GM12878 (cell line): Measurements from ENCODE around the gene ITPR2. TPM values are rescaled to one million over a fixed set of nuclear protein-coding genes. Genes with fewer than 3 reads are reported as not detected.

Experiments
- ATAC-seq: fragments of 200-7000 bp; cut with Tn5 transposase; 3 replicates; pipeline ENCODE4 v1.9.1; 2020; ENCODE audit warnings: mild to moderate bottlenecking, moderate library complexity
- BruUV-seq: library from RNA; stranded (reverse); fragments of 400-500 nt; replicated peaks from 2 replicates; lab custom pipeline; 2021; lab: Mats Ljungman, UMichigan
- CTCF ChIA-PET: fragments of 300-600 bp; sonication (Branson Sonifier 250); formaldehyde crosslinking; extraction: SDS; loops from one replicate; lab custom pipeline; 2021; ENCODE audit warnings: inconsistent platforms; lab: Yijun Ruan, JAX
- POLR2A ChIA-PET: fragments of 350-600 bp; formaldehyde crosslinking; extraction: SDS; loops from one replicate; lab custom pipeline; 2021; ENCODE audit warnings: inconsistent platforms; lab: Charles Lee
- RAD21 ChIA-PET: fragments of 300-600 bp; sonication (Branson Sonifier 250); formaldehyde crosslinking; loops from one replicate; lab custom pipeline; 2023; ENCODE audit warnings: antibody characterized with exemption; ENCODE audit not compliant: unreplicated experiment; lab: Charles Lee
- SMC1A ChIA-PET: fragments of 300-600 bp; sonication (Branson Sonifier 250); formaldehyde crosslinking; loops from one replicate; lab custom pipeline; 2023; ENCODE audit not compliant: unreplicated experiment, uncharacterized antibody; lab: Charles Lee
- DNase-seq: peaks from one replicate; pipeline ENCODE4 v3.0.0-alpha.2; 2011; ENCODE audit warnings: low read depth, low spot score
- FAIRE-seq: peaks from 3 replicates; lab custom pipeline; 2011; peaks lifted over from hg19 to GRCh38; lab: Jason Lieb, UNC
- H2AFZ ChIP-seq: 2 replicates; pipeline ENCODE4 v1.6.0; 2011; ENCODE audit warnings: low read depth, low read length, control low read depth; ENCODE audit not compliant: control insufficient read depth
- H3K27ac ChIP-seq: 2 replicates; pipeline ENCODE4 v1.5.1; 2011; ENCODE audit warnings: control low read depth; ENCODE audit not compliant: control insufficient read depth, insufficient read depth
- H3K27me3 ChIP-seq, 2 experiments: replicated peaks in 1 of 2; 2 replicates each; pipeline versions ENCODE4 v1.6.0 to v1.6.1; 2011; ENCODE audit warnings: low read length in 1 of 2; ENCODE audit not compliant: control insufficient read depth in 2 of 2, insufficient read depth in 2 of 2
- H3K36me3 ChIP-seq, 2 experiments: 2 replicates each; pipeline ENCODE4 v1.5.1; 2011; ENCODE audit warnings: low read length in 1 of 2; ENCODE audit not compliant: control insufficient read depth in 2 of 2, insufficient read depth in 2 of 2
- H3K4me1 ChIP-seq: 2 replicates; pipeline ENCODE4 v1.6.1; 2011; ENCODE audit warnings: mild to moderate bottlenecking, low read length, moderate library complexity, mixed read lengths; ENCODE audit not compliant: control insufficient read depth, insufficient read depth
- H3K4me2 ChIP-seq: 2 replicates; pipeline ENCODE4 v1.6.0; 2011; ENCODE audit warnings: control low read depth; ENCODE audit not compliant: control insufficient read depth, insufficient read depth
- H3K4me3 ChIP-seq: fragments of 200-600 bp; sonication (generic); 2 replicates; pipeline ENCODE4 v1.5.1; 2016
- H3K79me2 ChIP-seq: 2 replicates; pipeline ENCODE4 v1.6.0; 2011; ENCODE audit warnings: low read length; ENCODE audit not compliant: control insufficient read depth, insufficient read depth
- H3K9ac ChIP-seq: 2 replicates; pipeline ENCODE4 v1.8.0; 2011; ENCODE audit warnings: low read length, control low read depth, mixed read lengths; ENCODE audit not compliant: control insufficient read depth, insufficient read depth
- H3K9me3 ChIP-seq: replicated peaks from 3 replicates; pipeline ENCODE4 v1.5.1; 2011; ENCODE audit warnings: mild to moderate bottlenecking, low read length; ENCODE audit not compliant: control insufficient read depth, insufficient read depth
- H4K20me1 ChIP-seq: 2 replicates; pipeline ENCODE4 v1.6.0; 2011; ENCODE audit not compliant: control insufficient read depth, insufficient read depth
- BCL11A ChIP-seq: IDR thresholded peaks from 2 replicates; pipeline ENCODE4 v1.6.1; 2011; ENCODE audit warnings: low read depth, low read length
- BMI1 ChIP-seq: fragments of 450-650 bp; IDR thresholded peaks from 2 replicates; pipeline ENCODE4 v1.6.1; 2016; ENCODE audit warnings: mild to moderate bottlenecking, moderate library complexity, borderline replicate concordance
- E2F8 ChIP-seq: fragments of 450-650 bp; IDR thresholded peaks from 2 replicates; pipeline ENCODE4 v1.6.1; 2018; ENCODE audit warnings: mild to moderate bottlenecking, low read depth, moderate library complexity; ENCODE audit not compliant: partially characterized antibody
- EGR1 ChIP-seq, 2 experiments: IDR thresholded peaks; 1 replicate in 1 of 2; 2 replicates in 1 of 2; pipeline ENCODE4 v1.6.1; 2011 to 2012; ENCODE audit warnings: low read depth in 2 of 2, low read length in 2 of 2, borderline replicate concordance in 1 of 2, mild to moderate bottlenecking in 1 of 2, moderate library complexity in 1 of 2
- GABPA ChIP-seq: IDR thresholded peaks from 2 replicates; pipeline ENCODE4 v1.6.1; 2014; ENCODE audit warnings: antibody characterized with exemption, low read depth, mild to moderate bottlenecking, inconsistent platforms
- GATAD2B ChIP-seq: fragments of 450-650 bp; conservative IDR thresholded peaks from 2 replicates; pipeline ENCODE4 v1.6.1; 2017; ENCODE audit warnings: low read depth, mild to moderate bottlenecking, moderate library complexity
- HCFC1 ChIP-seq: fragments of 150-350 bp; IDR thresholded peaks from 2 replicates; pipeline ENCODE4 v1.6.1; 2014; ENCODE audit warnings: low read length
- HDAC2 ChIP-seq: fragments of 200-600 bp; sonication (generic); IDR thresholded peaks from 2 replicates; pipeline ENCODE4 v1.6.1; 2017
- MTA2 ChIP-seq: fragments of 450-650 bp; IDR thresholded peaks from 2 replicates; pipeline ENCODE4 v1.6.1; 2016; ENCODE audit warnings: low read depth, mild to moderate bottlenecking, moderate library complexity
- NFYA ChIP-seq: IDR thresholded peaks from 2 replicates; pipeline ENCODE4 v1.6.1; 2011; ENCODE audit warnings: low read depth, mild to moderate bottlenecking, low read length, improper control_type of control experiment, borderline replicate concordance
- NKRF ChIP-seq: fragments of 450-650 bp; conservative IDR thresholded peaks from 2 replicates; pipeline ENCODE4 v1.6.1; 2017; ENCODE audit warnings: mild to moderate bottlenecking, moderate library complexity
- STAT1 ChIP-seq: fragments of 450-650 bp; conservative IDR thresholded peaks from 2 replicates; pipeline ENCODE4 v1.6.1; 2014; ENCODE audit warnings: antibody characterized with exemption, mild to moderate bottlenecking
- STAT3 ChIP-seq: IDR thresholded peaks from 2 replicates; pipeline ENCODE4 v1.6.1; 2011; ENCODE audit warnings: low read depth, low read length, improper control_type of control experiment
- TAF1 ChIP-seq: IDR thresholded peaks from 2 replicates; pipeline ENCODE4 v1.6.1; 2011; ENCODE audit warnings: mild to moderate bottlenecking, low read depth, low read length, borderline replicate concordance
- ZNF217 ChIP-seq: fragments of 450-650 bp; IDR thresholded peaks from 2 replicates; pipeline ENCODE4 v1.6.1; 2017; ENCODE audit warnings: antibody characterized with exemption, mild to moderate bottlenecking
- ZNF592 ChIP-seq: fragments of 450-650 bp; IDR thresholded peaks from 2 replicates; pipeline ENCODE4 v1.6.1; 2017; ENCODE audit warnings: mild to moderate bottlenecking, moderate library complexity
- ZZZ3 ChIP-seq: IDR thresholded peaks from 2 replicates; pipeline ENCODE4 v1.6.1; 2011; ENCODE audit warnings: low read depth; ENCODE audit not compliant: control insufficient read depth, insufficient read length
- WGBS: methylation state at CpG from one replicate; pipeline ENCODE4 v1.1.6; 2016; ENCODE audit warnings: low lambda C conversion rate; ENCODE audit not compliant: insufficient replicate concordance, insufficient coverage; ENCODE audit errors: missing lambda C conversion rate; 5-methylcytosine and 5-hydroxymethylcytosine counted together
- in situ Hi-C: fragments of 300-500 bp; cut with MboI; formaldehyde crosslinking; loops from 9 replicates; pipeline ENCODE4 v1.14.3; 2018; ENCODE audit warnings: mixed read lengths
- intact Hi-C: fragments of 100-400 bp; cut with micrococcal nuclease; formaldehyde crosslinking; loops from one replicate; pipeline ENCODE4 v1.14.2; 2022; ENCODE audit not compliant: unreplicated experiment
- polyA plus RNA-seq, 11 experiments: library from polyadenylated mRNA; depleted of rRNA in 4 of 11; unstranded in 6 of 11; stranded (reverse) in 5 of 11; fragments of >200 nt; fragmentation: Nextera tagmentation in 4 of 11; fragmentation: Illumina TruSeq in 1 of 11; extraction: Ambion mirVana in 4 of 11; extraction: Trizol in 1 of 11; gene quantifications; 1 replicate in 1 of 11; 2 replicates in 10 of 11; pipeline versions ENCODE4 v1.2.1 to v1.2.3, GENCODE V29; 2011 to 2016; ENCODE audit warnings: inconsistent platforms in 2 of 11, missing spikeins in 2 of 11, low read depth in 1 of 11
- total RNA-seq, 4 experiments: library from RNA; depleted of rRNA in 3 of 4; stranded (reverse); fragments of >200 nt in 3 of 4; fragmentation: Illumina TruSeq in 1 of 4; extraction: Trizol in 1 of 4; gene quantifications; 2 replicates each; pipeline versions ENCODE4 v1.2.1 to v1.2.3, GENCODE V29; 2013 to 2021

The ITPR2 gene
- total and polyA plus RNA-seq, 10 of the 15 experiments (the other 5 are each of a cell fraction or from before 2014, with no cell fraction given) = 7.5 to 76.2 (median 47.1) TPM

GRCh38 chr12:26688344-26688904 is 144.6 kb downstream of the ITPR2 start:
- no peak overlapping the region for H3K4me2 ChIP-seq
- no peak overlapping the region for H3K4me3 ChIP-seq
- 27% methylated on average over 1 of the region's 1 CpG for WGBS
- H2AFZ ChIP-seq = no peak overlapping the region
- intact Hi-C loops (no loop called here), in situ Hi-C loops (no loop called here)
- no peak overlapping the region for H3K9ac ChIP-seq
- H3K79me2 ChIP-seq = no peaks in the 10 kb centered on the region
- H3K36me3 ChIP-seq = peaks cover 3 to 11% of the 10 kb centered on the region in 2 experiments
- H3K27ac ChIP-seq = no peak overlapping the region
- ChIA-PET POLR2A (no interaction called here), SMC1A (no interaction called here), RAD21 (no interaction called here), CTCF (interaction anchor here (0.7 to 2.9 kb wide), 2 partner anchors 13 to 228 kb away, joined by 3 to 12 read pairs; no protein-coding TSS in a partner anchor)
- FAIRE-seq (no peak), ATAC-seq (no peak), DNase-seq (no peak)
- no peaks in the 10 kb centered on the region for H4K20me1 ChIP-seq
- no peaks in the 10 kb centered on the region for H3K27me3 ChIP-seq
- no peaks in the 10 kb centered on the region; the same call in 2 of the 3 replicates for H3K9me3 ChIP-seq
- BruUV-seq = no TSS peak
- H3K4me1 ChIP-seq = no peaks in the 10 kb centered on the region
- no peak for TF ChIP-seq HCFC1
- TF ChIP-seq ZNF217 = no peak
- no peak for TF ChIP-seq BCL11A
- TF ChIP-seq TAF1 = no peak
- TF ChIP-seq BMI1 = no peak
- TF ChIP-seq STAT3 = no peak
- TF ChIP-seq GABPA = no peak
- no peak for TF ChIP-seq ZZZ3
- no peak for TF ChIP-seq NKRF
- no peak for TF ChIP-seq MTA2
- TF ChIP-seq NFYA = no peak
- no peak for TF ChIP-seq ZNF592
- no peak for TF ChIP-seq EGR1 (IDR thresholded peaks at IDR 0.05; ENCODE audit: borderline replicate concordance in 1 of 2, low read depth in 2 of 2, low read length in 2 of 2)
- no peak for TF ChIP-seq GATAD2B
- TF ChIP-seq HDAC2 = no peak
- TF ChIP-seq STAT1 = no peak
- TF ChIP-seq E2F8 = no peak
